GM23248 (cell line): Measurements from ENCODE around the gene AOPEP.

Experiments used
- EZH2 ChIP-seq: fragments of 200-600 bp; sonication (generic); IDR thresholded peaks from 2 replicates; pipeline ENCODE4 v1.6.1; 2018; ENCODE audit warnings: antibody characterized with exemption, mild to moderate bottlenecking; ENCODE audit not compliant: insufficient read depth, poor library complexity, severe bottlenecking
- EZH2phosphoT487 ChIP-seq: fragments of 200-600 bp; sonication (generic); IDR thresholded peaks from 2 replicates; pipeline ENCODE4 v1.6.1; 2018; ENCODE audit warnings: antibody characterized with exemption, moderate library complexity, mild to moderate bottlenecking, low read depth; ENCODE audit not compliant: insufficient read depth

DNA sequence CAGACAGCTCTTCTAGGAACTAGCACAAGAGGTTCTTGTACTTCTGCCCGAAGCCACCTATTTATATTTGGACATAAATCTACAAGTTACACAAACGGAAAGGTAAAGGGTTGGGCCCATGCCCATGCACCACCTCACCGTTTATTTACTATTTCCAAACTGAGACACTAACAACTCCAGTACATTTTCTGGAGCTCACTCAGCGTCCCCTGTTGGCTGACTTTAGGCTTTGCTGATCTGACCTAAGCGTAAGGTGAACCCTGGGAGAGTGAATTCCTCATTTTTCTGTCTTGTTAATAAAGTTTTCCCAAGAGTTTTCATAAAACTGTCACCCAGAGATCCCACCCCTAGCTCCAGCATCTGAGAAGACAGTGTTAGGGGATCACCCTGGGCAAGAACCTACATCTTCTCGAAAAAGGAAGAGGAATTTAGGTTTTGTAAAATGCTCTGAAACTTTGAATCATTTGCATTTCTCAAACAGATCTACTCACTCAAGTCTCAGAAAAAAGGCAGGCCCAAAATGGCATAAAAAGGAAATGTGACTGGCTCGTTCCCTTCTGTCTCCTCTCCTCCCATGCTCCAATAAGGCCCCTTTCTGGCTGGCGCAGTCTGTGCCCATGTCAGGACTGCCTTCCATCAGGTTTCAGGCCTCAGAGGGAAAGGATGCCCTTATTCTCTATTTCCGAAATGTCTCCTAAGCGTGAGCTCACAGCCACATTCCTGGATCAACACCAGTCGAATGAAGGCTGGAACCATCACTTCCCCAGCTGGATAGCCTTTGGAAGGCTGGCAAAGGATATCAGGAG lies 389.7 kb downstream of the AOPEP start:
- TF ChIP-seq EZH2, result no peak
- no peak for TF ChIP-seq EZH2phosphoT487
